Chondrocyte (in vitro differentiated cells): Measurements from ENCODE around the gene USP6NL. TPM values are rescaled to one million over a fixed set of nuclear protein-coding genes. Genes with fewer than 3 reads are reported as not detected.

Experiments used
- DNase-seq: peaks from one replicate; pipeline ENCODE4 v3.0.0; 2021; ENCODE audit warnings: mixed read lengths, low spot score
- H3K27ac Mint-ChIP-seq: one replicate; pipeline ENCODE4 v1.8.0; 2021; ENCODE audit warnings: mild to moderate bottlenecking, moderate library complexity, mixed read lengths; ENCODE audit not compliant: unreplicated experiment
- H3K27me3 Mint-ChIP-seq: 2 replicates; pipeline ENCODE4 v1.8.0; 2021; ENCODE audit warnings: low read depth, mixed read lengths
- H3K36me3 Mint-ChIP-seq: 2 replicates; pipeline ENCODE4 v1.8.0; 2021; ENCODE audit warnings: low read depth, mixed read lengths
- H3K4me1 Mint-ChIP-seq: 2 replicates; pipeline ENCODE4 v1.8.0; 2021; ENCODE audit warnings: low read depth, mild to moderate bottlenecking, mixed read lengths
- H3K4me3 Mint-ChIP-seq: one replicate; pipeline ENCODE4 v1.8.0; 2021; ENCODE audit warnings: mild to moderate bottlenecking, moderate library complexity, mixed read lengths; ENCODE audit not compliant: unreplicated experiment
- H3K9me3 Mint-ChIP-seq: 2 replicates; pipeline ENCODE4 v1.8.0; 2021; ENCODE audit warnings: low read depth, mixed read lengths
- total RNA-seq: library from RNA; stranded (reverse); gene quantifications from 3 replicates; pipeline ENCODE4 v1.2.1, GENCODE V29; 2021
- TF ChIP-seq, protein P1 (sequence below): fragments of 200-600 bp; sonication (generic); IDR thresholded peaks from 2 replicates; pipeline ENCODE4 v1.5.0; 2021; ENCODE audit warnings: antibody characterized with exemption, mild to moderate bottlenecking, moderate library complexity

Gene USP6NL
- total RNA-seq, 1 donor from 2014 or later, result 12.3 TPM

GRCh38 chr10:11444531-11445228 lies 166.8 kb downstream of the USP6NL start:
- H3K4me1 Mint-ChIP-seq, result no peaks in the 10 kb centered on the region
- H3K27ac Mint-ChIP-seq, result no peak overlapping the region
- H3K9me3 Mint-ChIP-seq, result peaks cover 2% of the 10 kb centered on the region
- DNase-seq, result no peak
- H3K36me3 Mint-ChIP-seq, result no peaks in the 10 kb centered on the region
- H3K4me3 Mint-ChIP-seq, result no peak overlapping the region
- H3K27me3 Mint-ChIP-seq, result peaks cover 31% of the 10 kb centered on the region
- TF ChIP-seq, protein P1, sequence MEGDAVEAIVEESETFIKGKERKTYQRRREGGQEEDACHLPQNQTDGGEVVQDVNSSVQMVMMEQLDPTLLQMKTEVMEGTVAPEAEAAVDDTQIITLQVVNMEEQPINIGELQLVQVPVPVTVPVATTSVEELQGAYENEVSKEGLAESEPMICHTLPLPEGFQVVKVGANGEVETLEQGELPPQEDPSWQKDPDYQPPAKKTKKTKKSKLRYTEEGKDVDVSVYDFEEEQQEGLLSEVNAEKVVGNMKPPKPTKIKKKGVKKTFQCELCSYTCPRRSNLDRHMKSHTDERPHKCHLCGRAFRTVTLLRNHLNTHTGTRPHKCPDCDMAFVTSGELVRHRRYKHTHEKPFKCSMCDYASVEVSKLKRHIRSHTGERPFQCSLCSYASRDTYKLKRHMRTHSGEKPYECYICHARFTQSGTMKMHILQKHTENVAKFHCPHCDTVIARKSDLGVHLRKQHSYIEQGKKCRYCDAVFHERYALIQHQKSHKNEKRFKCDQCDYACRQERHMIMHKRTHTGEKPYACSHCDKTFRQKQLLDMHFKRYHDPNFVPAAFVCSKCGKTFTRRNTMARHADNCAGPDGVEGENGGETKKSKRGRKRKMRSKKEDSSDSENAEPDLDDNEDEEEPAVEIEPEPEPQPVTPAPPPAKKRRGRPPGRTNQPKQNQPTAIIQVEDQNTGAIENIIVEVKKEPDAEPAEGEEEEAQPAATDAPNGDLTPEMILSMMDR, result no peak

DNA sequence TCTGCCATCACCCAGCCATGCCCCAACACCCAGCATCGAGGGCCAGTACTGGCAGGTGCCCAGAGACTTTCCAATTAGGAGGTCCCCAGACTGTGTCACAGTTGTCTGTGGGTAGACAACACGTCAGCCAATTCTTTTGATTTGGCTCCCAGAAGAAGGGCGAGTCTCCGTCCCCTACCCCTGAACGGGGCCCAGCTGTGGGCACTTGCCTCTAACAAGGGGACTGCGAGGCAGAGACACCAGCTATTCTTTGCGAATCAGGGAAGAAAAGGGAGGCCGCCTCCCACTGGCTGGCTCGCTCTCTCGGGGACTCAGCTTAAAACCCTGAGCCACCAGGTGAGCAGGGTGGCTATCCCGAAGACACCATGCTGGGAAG lies 167.3 kb downstream of the USP6NL start:
- no peak overlapping the region for H3K4me3 Mint-ChIP-seq
- DNase-seq, result no peak
- H3K4me1 Mint-ChIP-seq, result no peaks in the 10 kb centered on the region
- peaks cover 2% of the 10 kb centered on the region for H3K9me3 Mint-ChIP-seq
- H3K27me3 Mint-ChIP-seq, result peaks cover 32% of the 10 kb centered on the region
- TF ChIP-seq, protein P1, result no peak
- H3K27ac Mint-ChIP-seq, result no peak overlapping the region
- H3K36me3 Mint-ChIP-seq, result no peaks in the 10 kb centered on the region

- peaks cover 2% of the 10 kb centered on the region for H3K9me3 Mint-ChIP-seq
- DNase-seq, result no peak
- no peak overlapping the region for H3K4me3 Mint-ChIP-seq
- peaks cover 32% of the 10 kb centered on the region for H3K27me3 Mint-ChIP-seq
- no peaks in the 10 kb centered on the region for H3K4me1 Mint-ChIP-seq
- no peak overlapping the region for H3K27ac Mint-ChIP-seq
- TF ChIP-seq, protein P1, result no peak
- no peaks in the 10 kb centered on the region for H3K36me3 Mint-ChIP-seq
Measured at GRCh38 chr10:11443468-11444154, 167.8 kb downstream of the USP6NL start.

- H3K27me3 Mint-ChIP-seq, result peaks cover 29% of the 10 kb centered on the region
- TF ChIP-seq, protein P1, result no peak
- no peaks in the 10 kb centered on the region for H3K4me1 Mint-ChIP-seq
- H3K27ac Mint-ChIP-seq, result no peak overlapping the region
- no peak overlapping the region for H3K4me3 Mint-ChIP-seq
- H3K36me3 Mint-ChIP-seq, result no peaks in the 10 kb centered on the region
- peaks cover 2% of the 10 kb centered on the region for H3K9me3 Mint-ChIP-seq
- no peak for DNase-seq
Measured at GRCh38 chr10:11442001-11442773, 169.3 kb downstream of the USP6NL start.

DNA sequence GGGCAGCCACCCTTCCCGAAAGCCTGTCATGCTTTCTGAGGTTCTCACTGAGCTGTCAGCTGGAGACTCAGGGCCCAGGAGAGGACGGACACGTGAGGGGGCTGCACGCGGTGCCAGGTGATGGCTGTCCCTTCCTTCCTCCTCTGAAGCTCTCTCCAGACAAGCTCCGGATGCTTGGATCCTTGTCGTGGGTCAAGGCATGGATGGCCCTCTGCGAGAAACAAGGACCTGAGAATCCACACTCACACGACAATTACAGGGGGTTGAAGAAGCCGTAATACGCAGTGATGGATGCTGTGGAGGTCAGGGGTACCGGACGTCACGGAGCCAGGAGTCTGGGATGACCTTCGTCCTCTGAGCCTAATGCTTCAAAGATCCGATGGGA lies 170.3 kb downstream of the USP6NL start:
- H3K4me3 Mint-ChIP-seq, result no peak overlapping the region
- H3K27me3 Mint-ChIP-seq, result peaks cover 26% of the 10 kb centered on the region
- peaks cover 2% of the 10 kb centered on the region for H3K9me3 Mint-ChIP-seq
- H3K36me3 Mint-ChIP-seq, result no peaks in the 10 kb centered on the region
- TF ChIP-seq, protein P1, result no peak
- H3K27ac Mint-ChIP-seq, result no peak overlapping the region
- no peaks in the 10 kb centered on the region for H3K4me1 Mint-ChIP-seq
- no peak for DNase-seq
